Panc1 (cell line): ENCODE data around the gene RHPN2. TPM values are rescaled to one million over a fixed set of nuclear protein-coding genes. Genes with fewer than 3 reads are reported as not detected.

Experiments used
- ATAC-seq: fragments of 200-7000 bp; cut with Tn5 transposase; 2 replicates; pipeline ENCODE4 v1.9.1; 2020; ENCODE audit warnings: mild to moderate bottlenecking, moderate library complexity
- BruUV-seq: library from RNA; stranded (reverse); fragments of 400-500 nt; replicated peaks from 2 replicates; lab custom pipeline; 2021; lab: Mats Ljungman, UMichigan
- CTCF ChIA-PET: fragments of 300-600 bp; sonication (Branson Sonifier 250); formaldehyde crosslinking; loops from one replicate; lab custom pipeline; 2022; ENCODE audit warnings: antibody characterized with exemption; lab: Charles Lee
- POLR2A ChIA-PET: fragments of 300-600 bp; sonication (Branson Sonifier 250); formaldehyde crosslinking; loops from one replicate; lab custom pipeline; 2022; ENCODE audit warnings: antibody characterized with exemption; lab: Charles Lee
- DNase-seq: peaks from one replicate; pipeline ENCODE4 v3.0.0-alpha.2; 2010; ENCODE audit warnings: low read depth, low spot score
- H3K27ac ChIP-seq: 2 replicates; pipeline ENCODE4 v1.5.1; 2011; ENCODE audit warnings: mild to moderate bottlenecking, low read length, inconsistent platforms
- H3K27me3 ChIP-seq: fragments of 200-500 bp; sonication (Bioruptor generic); 2 replicates; pipeline ENCODE4 v1.6.0; 2014; ENCODE audit warnings: low read length, inconsistent platforms; ENCODE audit not compliant: control insufficient read depth, insufficient read depth
- H3K36me3 ChIP-seq: fragments of 200-500 bp; sonication (Bioruptor generic); 2 replicates; pipeline ENCODE4 v1.5.1; 2014; ENCODE audit warnings: inconsistent platforms, mild to moderate bottlenecking, low read length, moderate library complexity; ENCODE audit not compliant: control insufficient read depth, insufficient read depth
- H3K4me1 ChIP-seq: 2 replicates; pipeline ENCODE4 v1.5.1; 2011; ENCODE audit warnings: inconsistent platforms, mild to moderate bottlenecking, low read length, moderate library complexity; ENCODE audit not compliant: control insufficient read depth, insufficient read depth
- H3K4me3 ChIP-seq, 2 experiments: 2 replicates each; pipeline ENCODE4 v1.5.1; 2011 to 2012; ENCODE audit warnings: low read depth in 2 of 2, low read length in 2 of 2, mild to moderate bottlenecking in 2 of 2, inconsistent platforms in 1 of 2, moderate library complexity in 1 of 2
- H3K9me3 ChIP-seq: fragments of 200-500 bp; sonication (Bioruptor generic); 2 replicates; pipeline ENCODE4 v1.5.1; 2014; ENCODE audit warnings: low read depth, mild to moderate bottlenecking, inconsistent platforms, low read length, moderate library complexity; ENCODE audit not compliant: control insufficient read depth, insufficient read depth
- POLR2AphosphoS5 ChIP-seq: IDR thresholded peaks from 2 replicates; pipeline ENCODE4 v1.6.1; 2012; ENCODE audit warnings: mild to moderate bottlenecking, low read depth, low read length, moderate library complexity
- REST ChIP-seq, 2 experiments: IDR thresholded peaks; 2 replicates each; pipeline ENCODE4 v1.6.1; 2011 to 2012; ENCODE audit warnings: low read depth in 2 of 2, control low read depth in 1 of 2, low read length in 1 of 2, mild to moderate bottlenecking in 1 of 2, moderate library complexity in 1 of 2; ENCODE audit not compliant: insufficient read depth in 1 of 2
- SIN3A ChIP-seq: IDR thresholded peaks from 2 replicates; pipeline ENCODE4 v1.6.1; 2012; ENCODE audit warnings: low read depth, mild to moderate bottlenecking, low read length, moderate library complexity, borderline replicate concordance; ENCODE audit not compliant: insufficient read depth
- TCF7L2 ChIP-seq: IDR thresholded peaks from 2 replicates; pipeline ENCODE4 v1.6.1; 2011; ENCODE audit warnings: mild to moderate bottlenecking, low read depth, low read length, inconsistent platforms
- in situ Hi-C: cut with HindIII; loops from 2 replicates; pipeline ENCODE4 v1.10.0; 2016; ENCODE audit warnings: low sequenced_read_pairs, low pct_unique_long_range_greater_than_20kb
- intact Hi-C: fragments of 100-400 bp; cut with micrococcal nuclease; formaldehyde crosslinking; loops from one replicate; pipeline ENCODE4 v1.10.0; 2022; ENCODE audit not compliant: unreplicated experiment
- total RNA-seq: library from RNA; stranded (reverse); gene quantifications from one replicate; pipeline ENCODE4 v1.2.1, GENCODE V29; 2021; ENCODE audit not compliant: unreplicated experiment
- TF ChIP-seq, protein P1 (sequence below): fragments of 450-650 bp; IDR thresholded peaks from 2 replicates; pipeline ENCODE4 v1.5.1; 2017; ENCODE audit warnings: mild to moderate bottlenecking

Gene RHPN2
- total RNA-seq, 1 experiment from 2014 or later: 227 TPM

- in situ Hi-C loops: no loop called here
- Histone ChIP-seq H3K4me1 (peaks cover 43% of the 10 kb centered on the region), H3K27me3 (no peaks in the 10 kb centered on the region), H3K27ac (peak overlapping the region; percentile 90), H3K36me3 (no peaks in the 10 kb centered on the region), H3K9me3 (no peaks in the 10 kb centered on the region), H3K4me3 (no peak overlapping the region)
- BruUV-seq: no TSS peak
- ATAC-seq (no peak), DNase-seq (no peak)
- CTCF ChIA-PET: no interaction called here
- TF ChIP-seq TCF7L2: no peak
- TF ChIP-seq POLR2AphosphoS5: no peak
- TF ChIP-seq REST (IDR thresholded peaks at IDR 0.05; ENCODE audit: insufficient read depth in 1 of 2, low read depth in 2 of 2, low read length in 1 of 2): no peak
- TF ChIP-seq SIN3A: no peak
- TF ChIP-seq, protein P1, sequence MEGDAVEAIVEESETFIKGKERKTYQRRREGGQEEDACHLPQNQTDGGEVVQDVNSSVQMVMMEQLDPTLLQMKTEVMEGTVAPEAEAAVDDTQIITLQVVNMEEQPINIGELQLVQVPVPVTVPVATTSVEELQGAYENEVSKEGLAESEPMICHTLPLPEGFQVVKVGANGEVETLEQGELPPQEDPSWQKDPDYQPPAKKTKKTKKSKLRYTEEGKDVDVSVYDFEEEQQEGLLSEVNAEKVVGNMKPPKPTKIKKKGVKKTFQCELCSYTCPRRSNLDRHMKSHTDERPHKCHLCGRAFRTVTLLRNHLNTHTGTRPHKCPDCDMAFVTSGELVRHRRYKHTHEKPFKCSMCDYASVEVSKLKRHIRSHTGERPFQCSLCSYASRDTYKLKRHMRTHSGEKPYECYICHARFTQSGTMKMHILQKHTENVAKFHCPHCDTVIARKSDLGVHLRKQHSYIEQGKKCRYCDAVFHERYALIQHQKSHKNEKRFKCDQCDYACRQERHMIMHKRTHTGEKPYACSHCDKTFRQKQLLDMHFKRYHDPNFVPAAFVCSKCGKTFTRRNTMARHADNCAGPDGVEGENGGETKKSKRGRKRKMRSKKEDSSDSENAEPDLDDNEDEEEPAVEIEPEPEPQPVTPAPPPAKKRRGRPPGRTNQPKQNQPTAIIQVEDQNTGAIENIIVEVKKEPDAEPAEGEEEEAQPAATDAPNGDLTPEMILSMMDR: no peak
- POLR2A ChIA-PET: no interaction called here
- intact Hi-C loops: no loop called here
These were observed 10.8 kb upstream of the RHPN2 start for GRCh38 chr19:33075519-33075918.

DNA sequence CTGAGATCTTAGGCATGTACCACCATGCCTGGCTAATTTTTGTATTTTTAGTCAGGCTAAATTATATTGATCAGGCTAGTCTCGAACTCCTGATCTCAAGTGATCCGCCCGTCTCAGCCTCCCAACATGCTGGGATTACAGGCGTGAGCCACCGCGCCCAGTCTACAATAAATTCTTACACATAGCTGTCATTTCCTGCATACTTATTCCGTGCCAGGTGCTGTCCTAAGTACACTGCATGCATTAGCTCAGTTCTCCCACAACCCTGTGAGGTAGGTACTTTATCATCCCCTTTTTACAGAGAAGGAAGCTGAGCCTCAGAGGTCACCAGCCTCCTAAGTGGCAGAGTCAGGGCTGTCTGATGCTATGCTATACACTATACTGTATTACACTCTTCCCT, 7.2 kb upstream of the RHPN2 start:
- Histone ChIP-seq H3K27me3 (no peaks in the 10 kb centered on the region), H3K4me1 (peaks cover 53% of the 10 kb centered on the region), H3K27ac (peak overlapping the region; percentile 96), H3K9me3 (no peaks in the 10 kb centered on the region), H3K4me3 (no peak overlapping the region), H3K36me3 (no peaks in the 10 kb centered on the region)
- intact Hi-C loops: no loop called here
- in situ Hi-C loops: no loop called here
- TF ChIP-seq, protein P1: no peak
- no peak for TF ChIP-seq SIN3A
- TF ChIP-seq REST (IDR thresholded peaks at IDR 0.05; ENCODE audit: insufficient read depth in 1 of 2, low read depth in 2 of 2, low read length in 1 of 2): peak in 1 of 2 experiments; percentile 37; a peak in 1 of 4 replicates
- ChIA-PET CTCF (interaction anchor here (0.6 kb wide), 1 partner anchor 32 kb away, joined by 3 read pairs; no protein-coding TSS in a partner anchor), POLR2A (interaction anchor here (0.7 to 0.8 kb wide), 2 partner anchors 9 to 1062 kb away, joined by 3 read pairs; partner anchors contain the start of gene GPATCH1)
- ATAC-seq: peak; percentile 29; the same call in 1 of the 2 replicates
- DNase-seq: no peak
- no TSS peak for BruUV-seq
